SK-N-SH (cell line): Measurements from ENCODE around the gene SORCS3. TPM values are rescaled to one million over a fixed set of nuclear protein-coding genes. Genes with fewer than 3 reads are reported as not detected.

Experiments
- CTCF ChIA-PET: fragments of 300-600, 350-600 bp; formaldehyde crosslinking; extraction: SDS; loops from one replicate; lab custom pipeline; 2021; lab: Yijun Ruan, JAX
- POLR2A ChIA-PET: fragments of 350-600 bp; sonication (Branson Sonifier 250); formaldehyde crosslinking; extraction: SDS; loops from one replicate; lab custom pipeline; 2020; ENCODE audit warnings: antibody characterized with exemption, inconsistent platforms; lab: Yijun Ruan, JAX
- DNase-seq: peaks from one replicate; pipeline ENCODE4 v3.0.0; 2012
- H2AFZ ChIP-seq: fragments of 200-600 bp; sonication (generic); 2 replicates; pipeline ENCODE4 v1.8.1; 2016; ENCODE audit warnings: antibody characterized with exemption, mild to moderate bottlenecking, low read depth
- H3F3A ChIP-seq: fragments of 200-600 bp; sonication (generic); replicated peaks from 2 replicates; pipeline ENCODE3; 2016; ENCODE audit warnings: antibody characterized with exemption, mild to moderate bottlenecking; ENCODE audit not compliant: insufficient read depth
- H3K27ac ChIP-seq, 2 experiments: fragments of 200-500 bp in 1 of 2; fragments of 200-600 bp in 1 of 2; sonication (Bioruptor generic) in 1 of 2; sonication (generic), shearing (Covaris generic) in 1 of 2; 2 replicates each; pipeline versions ENCODE4 v1.5.1 to v1.6.1; 2014 to 2016; ENCODE audit warnings: low read depth in 2 of 2, inconsistent platforms in 1 of 2, low read length in 1 of 2, mild to moderate bottlenecking in 1 of 2, mixed read lengths in 1 of 2
- H3K27me3 ChIP-seq: fragments of 200-600 bp; sonication (generic), shearing (Covaris generic); 2 replicates; pipeline ENCODE4 v1.6.1; 2016; ENCODE audit warnings: mixed run types; ENCODE audit not compliant: insufficient read depth
- H3K36me3 ChIP-seq, 2 experiments: fragments of 200-500 bp in 1 of 2; fragments of 200-600 bp in 1 of 2; sonication (Bioruptor generic) in 1 of 2; sonication (generic) in 1 of 2; replicated peaks in 1 of 2; 2 replicates each; pipeline versions ENCODE3 to v1.5.1; 2014 to 2016; ENCODE audit warnings: low read length in 1 of 2, mild to moderate bottlenecking in 1 of 2; ENCODE audit not compliant: insufficient read depth in 2 of 2, control insufficient read depth in 1 of 2
- H3K4me1 ChIP-seq, 2 experiments: fragments of 200-500 bp in 1 of 2; fragments of 200-600 bp in 1 of 2; sonication (Bioruptor generic) in 1 of 2; sonication (generic), shearing (Covaris generic) in 1 of 2; 2 replicates each; pipeline versions ENCODE4 v1.5.1 to v1.6.1; 2014 to 2016; ENCODE audit warnings: low read depth in 1 of 2, low read length in 1 of 2, mixed run types in 1 of 2; ENCODE audit not compliant: insufficient read depth in 2 of 2, control insufficient read depth in 1 of 2
- H3K4me2 ChIP-seq: fragments of 200-600 bp; sonication (generic), shearing (Covaris generic); 2 replicates; pipeline ENCODE4 v1.6.1; 2017; ENCODE audit warnings: mixed run types
- H3K4me3 ChIP-seq, 2 experiments: fragments of 200-500 bp in 1 of 2; fragments of 200-600 bp in 1 of 2; sonication (Bioruptor generic) in 1 of 2; sonication (generic), shearing (Covaris generic) in 1 of 2; 2 replicates each; pipeline versions ENCODE4 v1.5.1 to v1.8.1; 2014 to 2016; ENCODE audit warnings: low read depth in 2 of 2, inconsistent platforms in 1 of 2, low read length in 1 of 2, mild to moderate bottlenecking in 1 of 2, mixed read lengths in 1 of 2, moderate library complexity in 1 of 2
- H3K79me2 ChIP-seq: fragments of 200-600 bp; sonication (generic); 2 replicates; pipeline ENCODE4 v1.8.1; 2017; ENCODE audit warnings: mild to moderate bottlenecking; ENCODE audit not compliant: insufficient read depth
- H3K9ac ChIP-seq: fragments of 200-600 bp; sonication (generic); 2 replicates; pipeline ENCODE4 v1.6.1; 2017; ENCODE audit warnings: mixed run types
- H3K9me2 ChIP-seq: fragments of 200-600 bp; sonication (generic); 2 replicates; pipeline ENCODE4 v1.6.1; 2017; ENCODE audit warnings: mixed run types
- H3K9me3 ChIP-seq: fragments of 200-600 bp; sonication (generic); 2 replicates; pipeline ENCODE4 v1.6.1; 2017; ENCODE audit warnings: mixed run types, mild to moderate bottlenecking, moderate library complexity
- H4K20me1 ChIP-seq: fragments of 200-600 bp; sonication (generic); 2 replicates; pipeline ENCODE4 v1.6.1; 2017; ENCODE audit warnings: mild to moderate bottlenecking, mixed run types; ENCODE audit not compliant: insufficient read depth
- MAX ChIP-seq: IDR thresholded peaks from 2 replicates; pipeline ENCODE4 v1.4.0; 2012; ENCODE audit warnings: low read depth
- MEF2A ChIP-seq: IDR thresholded peaks from 2 replicates; pipeline ENCODE4 v1.4.0; 2012; ENCODE audit warnings: low read depth, borderline replicate concordance
- MXI1 ChIP-seq: IDR thresholded peaks from 2 replicates; pipeline ENCODE4 v1.6.1; 2012; ENCODE audit warnings: mild to moderate bottlenecking, low read depth, low read length, improper control_type of control experiment
- NRF1 ChIP-seq: IDR thresholded peaks from 2 replicates; pipeline ENCODE4 v1.6.1; 2012; ENCODE audit warnings: low read depth, mild to moderate bottlenecking, low read length
- RCOR1 ChIP-seq: fragments of 150-350 bp; IDR thresholded peaks from 2 replicates; pipeline ENCODE4 v1.6.1; 2017; ENCODE audit warnings: antibody characterized with exemption, low read length
- REST ChIP-seq: IDR thresholded peaks from 2 replicates; pipeline ENCODE4 v1.6.1; 2012; ENCODE audit warnings: mild to moderate bottlenecking, low read depth, low read length, moderate library complexity
- SIN3A ChIP-seq: IDR thresholded peaks from 2 replicates; pipeline ENCODE4 v1.6.1; 2012; ENCODE audit warnings: low read depth, mild to moderate bottlenecking, low read length, moderate library complexity, borderline replicate concordance
- TEAD4 ChIP-seq: IDR thresholded peaks from 2 replicates; pipeline ENCODE4 v1.4.0; 2012; ENCODE audit warnings: mild to moderate bottlenecking, borderline replicate concordance; ENCODE audit not compliant: insufficient read depth
- WGBS: methylation state at CpG from one replicate; pipeline ENCODE4 v1.1.6; 2017; ENCODE audit warnings: low lambda C conversion rate; 5-methylcytosine and 5-hydroxymethylcytosine counted together
- polyA plus RNA-seq, 3 experiments: library from polyadenylated mRNA; depleted of rRNA; stranded (reverse); fragments of >200 nt; gene quantifications; 2 replicates each; pipeline ENCODE4 v1.2.3, GENCODE V29; 2012

SORCS3 gene
- polyA plus RNA-seq, 1 of the 3 experiments (the other 2 are of a cell fraction) = not detected

GRCh38 chr10:105262666-105263065 lies 621.6 kb downstream of the SORCS3 start (continued):
- TF ChIP-seq TEAD4 (no peak), REST (no peak)

- CTCF ChIA-PET = no interaction called here
- DNase-seq = no peak
- Histone ChIP-seq H3K9me2 (no peaks in the 10 kb centered on the region), H3F3A (no peaks in the 10 kb centered on the region), H3K4me2 (no peak overlapping the region), H3K4me1 (no peaks in the 10 kb centered on the region), H3K27ac (no peak overlapping the region), H2AFZ (no peak overlapping the region), H4K20me1 (no peaks in the 10 kb centered on the region), H3K79me2 (no peaks in the 10 kb centered on the region), H3K9me3 (no peaks in the 10 kb centered on the region; the same call in 1 of the 2 replicates), H3K27me3 (no peaks in the 10 kb centered on the region), H3K9ac (no peak overlapping the region), H3K36me3 (no peaks in the 10 kb centered on the region), H3K4me3 (no peak overlapping the region)
- TF ChIP-seq SIN3A = no peak
- POLR2A ChIA-PET = no interaction called here
- 34% methylated on average over 7 of the region's 7 CpGs for WGBS
Observed at GRCh38 chr10:105266966-105267539, 626.0 kb downstream of the SORCS3 start.

- no peaks in the 10 kb centered on the region for H3K36me3 ChIP-seq
- CTCF ChIA-PET = no interaction called here
- no peak overlapping the region for H3K4me3 ChIP-seq
- no peak for DNase-seq
- POLR2A ChIA-PET = no interaction called here
- no peaks in the 10 kb centered on the region for H3K9me2 ChIP-seq
- no peaks in the 10 kb centered on the region for H3K4me1 ChIP-seq
- H3K9ac ChIP-seq = no peak overlapping the region
- H4K20me1 ChIP-seq = no peaks in the 10 kb centered on the region
- H2AFZ ChIP-seq = no peak overlapping the region
- H3K27me3 ChIP-seq = no peaks in the 10 kb centered on the region
- 0% methylated on average over 1 of the region's 1 CpG for WGBS
- H3K79me2 ChIP-seq = no peaks in the 10 kb centered on the region
- TF ChIP-seq RCOR1 (no peak), MAX (no peak), TEAD4 (no peak), MEF2A (no peak), MXI1 (no peak), NRF1 (no peak)
- TF ChIP-seq, all 33 proteins: peak for 0
- no peaks in the 10 kb centered on the region; the same call in 1 of the 2 replicates for H3K9me3 ChIP-seq
- no peak overlapping the region for H3K4me2 ChIP-seq
- H3K27ac ChIP-seq = no peak overlapping the region
- H3F3A ChIP-seq = no peaks in the 10 kb centered on the region
Observed at GRCh38 chr10:105268961-105269360, 627.9 kb downstream of the SORCS3 start.
